AG10803 (cell line): ENCODE measurements around the gene MYBPC3.
"Not testable (repeated sequence)": the region's sequence is repeated elsewhere in the genome, so short reads cannot be mapped to it uniquely, and the experiment has no call there.

Experiments used
- DNase-seq: peaks from one replicate; pipeline ENCODE4 v3.0.0; 2010; ENCODE audit warnings: low read depth
- H3K4me3 ChIP-seq: 2 replicates; pipeline ENCODE4 v1.5.1; 2011; ENCODE audit warnings: mild to moderate bottlenecking, low read length, control low read depth
- TF ChIP-seq, protein P1 (sequence below): conservative IDR thresholded peaks from 2 replicates; pipeline ENCODE4 v1.5.1; 2011; ENCODE audit warnings: mild to moderate bottlenecking, low read length, control low read depth, inconsistent platforms

Gene MYBPC3

GRCh38 chr11:47335733-47336132 is 16.8 kb downstream of the MYBPC3 start:
- TF ChIP-seq, protein P1, sequence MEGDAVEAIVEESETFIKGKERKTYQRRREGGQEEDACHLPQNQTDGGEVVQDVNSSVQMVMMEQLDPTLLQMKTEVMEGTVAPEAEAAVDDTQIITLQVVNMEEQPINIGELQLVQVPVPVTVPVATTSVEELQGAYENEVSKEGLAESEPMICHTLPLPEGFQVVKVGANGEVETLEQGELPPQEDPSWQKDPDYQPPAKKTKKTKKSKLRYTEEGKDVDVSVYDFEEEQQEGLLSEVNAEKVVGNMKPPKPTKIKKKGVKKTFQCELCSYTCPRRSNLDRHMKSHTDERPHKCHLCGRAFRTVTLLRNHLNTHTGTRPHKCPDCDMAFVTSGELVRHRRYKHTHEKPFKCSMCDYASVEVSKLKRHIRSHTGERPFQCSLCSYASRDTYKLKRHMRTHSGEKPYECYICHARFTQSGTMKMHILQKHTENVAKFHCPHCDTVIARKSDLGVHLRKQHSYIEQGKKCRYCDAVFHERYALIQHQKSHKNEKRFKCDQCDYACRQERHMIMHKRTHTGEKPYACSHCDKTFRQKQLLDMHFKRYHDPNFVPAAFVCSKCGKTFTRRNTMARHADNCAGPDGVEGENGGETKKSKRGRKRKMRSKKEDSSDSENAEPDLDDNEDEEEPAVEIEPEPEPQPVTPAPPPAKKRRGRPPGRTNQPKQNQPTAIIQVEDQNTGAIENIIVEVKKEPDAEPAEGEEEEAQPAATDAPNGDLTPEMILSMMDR: no peak
- no peak overlapping the region for H3K4me3 ChIP-seq
- DNase-seq: no peak

GRCh38 chr11:47334699-47335411 is 17.6 kb downstream of the MYBPC3 start:
- DNase-seq: not testable (repeated sequence)

DNA sequence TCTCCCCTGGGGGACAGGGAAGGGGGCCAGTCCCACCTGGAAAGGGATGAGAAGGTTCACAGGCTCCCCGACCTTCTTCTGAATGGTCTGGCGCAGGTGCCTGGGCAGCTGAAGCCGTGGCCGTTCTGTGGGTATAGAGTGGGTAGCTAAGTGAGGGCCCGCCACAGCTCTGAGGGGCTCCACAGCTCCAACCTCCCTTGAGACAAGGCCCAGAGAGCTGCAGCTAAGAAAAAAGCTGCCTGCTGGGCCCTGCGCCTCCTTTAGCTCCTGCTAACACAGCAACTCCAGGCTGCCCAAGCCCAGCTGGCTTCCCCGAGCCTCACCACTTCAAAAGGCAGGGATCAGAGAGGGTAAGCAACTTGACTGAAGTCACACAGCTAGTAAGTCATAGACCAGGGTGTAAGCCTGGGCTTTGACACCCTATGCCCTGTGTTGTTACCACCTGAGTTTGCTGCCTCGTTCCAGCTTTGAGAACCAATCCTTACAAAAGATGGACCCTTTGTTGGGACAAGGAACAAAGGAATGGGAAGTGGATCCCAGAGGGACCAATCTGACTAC is 18.5 kb downstream of the MYBPC3 start:
- H3K4me3 ChIP-seq: no peak overlapping the region
- TF ChIP-seq, protein P1: no peak
- DNase-seq: no peak

More at GRCh38 chr11:47334699-47335411, 17.6 kb downstream of the MYBPC3 start:
- not testable (repeated sequence) for H3K4me3 ChIP-seq

DNA sequence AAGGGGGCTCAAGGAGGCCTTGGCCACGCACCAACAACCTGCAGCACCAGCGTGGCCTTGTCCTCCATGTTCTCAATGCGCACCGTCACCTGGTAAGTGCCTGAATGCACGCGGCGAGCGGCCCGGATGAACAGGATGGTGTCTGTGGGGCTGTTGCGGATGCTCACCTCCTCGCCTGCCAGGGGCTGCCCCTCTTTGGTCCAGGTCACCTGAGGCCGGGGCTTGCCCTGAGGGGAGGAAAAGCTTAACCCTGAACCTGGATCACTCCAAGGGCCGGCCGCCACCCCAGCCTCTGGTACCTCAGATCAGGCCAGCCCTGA is 19.0 kb downstream of the MYBPC3 start:
- TF ChIP-seq, protein P1: no peak
- H3K4me3 ChIP-seq: no peak overlapping the region
- DNase-seq: no peak

- no peak for DNase-seq
- TF ChIP-seq, protein P1: no peak
- no peak overlapping the region for H3K4me3 ChIP-seq
These were observed 19.5 kb downstream of the MYBPC3 start for GRCh38 chr11:47332791-47333525.

DNA sequence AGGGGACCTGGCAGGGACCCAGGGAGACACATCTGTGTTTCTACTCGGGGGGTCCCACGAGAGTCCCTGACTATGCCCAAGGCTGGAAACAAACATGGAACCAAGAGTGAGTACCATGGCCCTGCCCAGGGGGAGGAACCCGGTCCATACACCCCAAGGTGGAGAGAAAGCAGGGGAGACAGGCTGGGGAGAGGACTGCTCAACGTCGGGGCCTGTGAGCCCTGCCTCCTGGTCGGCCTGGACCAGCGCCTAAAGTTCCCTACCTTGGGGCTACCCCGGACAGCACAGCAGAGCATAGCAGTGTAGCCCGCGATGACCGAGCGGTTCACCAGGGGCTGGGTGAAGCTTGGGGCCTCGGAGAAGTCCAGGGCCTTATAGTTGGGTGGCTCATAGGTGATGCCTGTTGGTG is 20.2 kb downstream of the MYBPC3 start:
- TF ChIP-seq, protein P1: no peak
- DNase-seq: no peak

DNA sequence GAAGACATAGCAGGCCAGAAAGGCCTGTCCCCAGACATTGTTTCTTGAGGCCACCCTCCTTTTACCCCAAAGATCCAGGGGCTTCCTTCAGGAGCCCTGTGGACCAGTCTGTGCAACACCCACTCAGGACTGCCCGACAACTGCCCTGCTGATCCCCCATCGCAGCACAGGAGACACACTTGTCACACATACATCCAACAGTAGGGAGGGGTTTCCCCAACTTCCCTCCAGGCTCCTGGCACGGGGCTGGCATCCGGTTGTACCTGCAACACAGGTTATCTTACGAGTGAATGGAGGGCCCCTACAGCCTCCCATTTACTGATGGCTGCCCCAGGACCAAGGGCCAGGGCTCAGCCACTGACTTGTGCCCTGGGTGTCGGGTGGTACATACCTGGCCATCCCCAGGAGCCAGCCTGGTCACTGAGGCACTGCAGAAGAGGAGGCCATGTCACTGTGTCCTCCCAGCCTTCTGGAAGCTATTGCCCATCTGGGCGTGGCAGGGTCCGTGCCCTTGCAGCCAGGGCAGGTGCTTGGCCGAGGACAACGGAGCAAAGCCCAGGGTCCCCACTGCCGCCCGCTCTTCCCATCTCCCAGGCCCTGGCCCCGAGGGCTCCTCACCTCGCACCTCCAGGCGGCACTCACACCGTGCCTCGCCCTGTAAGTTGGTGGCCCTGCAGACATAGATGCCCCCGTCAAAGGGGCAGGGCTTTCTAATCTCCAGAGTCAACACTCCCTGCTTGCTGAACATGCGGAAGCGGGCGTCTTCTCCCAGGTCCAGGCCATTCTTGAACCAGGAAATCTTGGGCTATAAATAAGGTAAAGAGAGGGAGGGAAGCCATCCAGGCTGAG is 20.8 kb downstream of the MYBPC3 start:
- DNase-seq: no peak
- TF ChIP-seq, protein P1: no peak

More for the DNA sequence above, 20.2 kb downstream of the MYBPC3 start:
- no peak overlapping the region for H3K4me3 ChIP-seq

More for the DNA sequence above, 20.8 kb downstream of the MYBPC3 start:
- no peak overlapping the region for H3K4me3 ChIP-seq
